GM18502 (cell line): Measurements from ENCODE around the gene LAYN.
A peak's percentile ranks its signal among the peaks of the same experiment; 100 is the strongest.

Experiments used
- ATAC-seq: cut with Tn5 transposase; IDR thresholded peaks from one replicate; pipeline ENCODE4 v1.9.1; 2021; ENCODE audit warnings: mild to moderate bottlenecking; ENCODE audit not compliant: unreplicated experiment, poor library complexity

The LAYN gene

DNA sequence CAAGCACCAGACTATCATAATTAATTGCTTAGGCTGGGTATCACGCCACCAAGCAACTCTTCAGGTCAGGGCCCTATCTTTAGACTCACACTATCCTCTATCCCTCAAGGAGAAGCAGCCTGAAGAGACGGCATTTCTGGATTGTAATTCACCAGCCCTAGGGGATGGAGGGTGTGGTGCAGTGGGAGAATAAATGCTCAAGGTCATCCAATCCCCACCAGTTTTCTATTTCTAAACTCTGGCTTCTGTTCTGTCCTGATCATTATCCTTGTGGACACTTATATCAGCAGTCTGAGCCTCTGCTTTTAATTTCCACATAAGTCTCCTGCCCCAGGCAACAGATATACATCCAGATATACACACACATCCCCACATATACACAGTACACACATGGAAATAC lies 48.6 kb downstream of the LAYN start:
- ATAC-seq: no peak

GRCh38 chr11:111589886-111590499 lies 49.5 kb downstream of the LAYN start:
- ATAC-seq: no peak

- no peak for ATAC-seq
Measured at GRCh38 chr11:111591187-111591960, 50.9 kb downstream of the LAYN start.

- no peak for ATAC-seq
Measured at GRCh38 chr11:111592491-111592890, 52.0 kb downstream of the LAYN start.

DNA sequence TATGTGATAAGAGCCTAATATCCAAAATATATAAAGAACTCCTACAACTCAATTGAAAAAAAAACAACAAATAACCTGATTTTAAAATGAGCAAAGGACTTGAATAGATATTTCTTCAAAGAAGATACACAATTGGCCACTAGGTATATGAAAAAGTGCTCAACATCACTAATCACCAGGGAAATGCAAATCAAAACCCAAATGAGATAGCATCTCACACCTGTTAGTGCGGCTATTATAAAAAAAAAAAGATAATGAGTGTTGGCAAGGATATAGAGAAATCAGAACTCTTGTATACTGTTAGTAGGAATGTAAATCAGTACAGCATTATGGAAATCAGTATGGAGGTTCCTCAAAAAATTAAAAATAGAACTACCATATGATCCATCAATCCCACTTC lies 55.8 kb downstream of the LAYN start:
- no peak for ATAC-seq

- no peak for ATAC-seq
Measured at GRCh38 chr11:111598148-111598547, 57.6 kb downstream of the LAYN start.

DNA sequence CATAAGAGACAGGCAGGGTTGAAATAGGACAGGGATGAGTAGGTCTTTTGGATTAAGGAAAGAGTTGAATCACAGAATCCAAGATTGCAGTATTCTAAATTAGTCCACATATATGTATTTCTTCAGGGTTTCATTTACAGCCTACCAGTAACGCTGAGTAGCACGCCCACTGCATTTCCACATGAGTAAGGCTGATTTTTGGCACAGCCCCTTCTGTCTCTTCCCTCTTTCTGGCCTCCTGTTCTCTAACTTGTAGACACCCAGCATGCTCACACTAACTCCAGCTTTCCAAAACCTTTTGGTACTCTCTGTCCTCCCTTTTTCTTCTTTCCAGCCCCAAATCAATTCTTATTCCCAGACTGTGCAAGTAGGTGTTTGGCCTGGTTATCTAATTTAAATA lies 58.0 kb downstream of the LAYN start:
- no peak for ATAC-seq

GRCh38 chr11:111601636-111601978 lies 61.1 kb downstream of the LAYN start:
- no peak for ATAC-seq

- ATAC-seq: peak; percentile 88
Measured at GRCh38 chr11:111601979-111602864, 61.7 kb downstream of the LAYN start, which contains the start of gene SIK2. TSS of gene SIK2 (plus strand) at chr11:111602449. CDS start at chr11:111602564, 115 bp downstream.

GRCh38 chr11:111602865-111603610 lies 62.5 kb downstream of the LAYN start:
- ATAC-seq: no peak

GRCh38 chr11:111603611-111604130 lies 63.2 kb downstream of the LAYN start:
- no peak for ATAC-seq

DNA sequence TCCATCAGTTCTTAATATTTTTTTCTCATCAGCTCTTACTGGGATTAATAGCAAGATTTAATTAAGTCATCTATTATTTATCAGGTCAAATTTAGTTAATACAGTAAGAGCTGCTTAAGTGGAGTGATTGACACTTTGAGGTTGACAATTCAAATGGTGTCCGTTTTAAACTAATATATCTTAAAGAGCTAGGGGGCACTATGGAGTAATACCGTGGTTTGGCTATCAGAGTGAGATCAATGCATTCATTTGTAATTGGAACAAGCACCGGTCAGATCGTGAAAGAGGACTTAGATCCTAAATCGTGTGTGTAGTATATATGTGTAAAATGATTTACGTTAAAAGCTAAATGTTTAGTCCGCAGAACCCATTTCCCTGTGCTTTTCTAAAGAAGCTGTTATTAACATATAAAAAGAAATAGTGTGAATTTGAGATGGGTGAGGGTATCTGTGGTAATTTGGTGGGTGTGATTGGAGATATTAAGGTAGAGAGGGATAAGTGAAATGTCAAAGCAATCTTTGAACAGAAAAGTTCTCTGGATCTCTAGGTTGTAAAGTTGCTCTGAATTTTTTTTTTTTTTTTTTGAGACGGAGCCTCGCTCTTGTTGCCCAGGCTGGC lies 64.0 kb downstream of the LAYN start:
- ATAC-seq: no peak

GRCh38 chr11:111605681-111606080 lies 65.2 kb downstream of the LAYN start:
- ATAC-seq: no peak

GRCh38 chr11:111606986-111607385 lies 66.5 kb downstream of the LAYN start:
- no peak for ATAC-seq

- no peak for ATAC-seq
Measured at GRCh38 chr11:111607751-111608150, 67.2 kb downstream of the LAYN start.
